Sigmoid colon (tissue), 7 donors: ENCODE results near the gene S1PR4. TPM values are rescaled to one million over a fixed set of nuclear protein-coding genes. Genes with fewer than 3 reads are reported as not detected.
A peak's percentile ranks its signal among the peaks of the same experiment; 100 is the strongest.

Experiments used
- DNase-seq: peaks from one replicate; pipeline ENCODE4 v3.0.0-alpha.2; 2019
- H3K27ac ChIP-seq, 4 donors: fragments of 200-600 bp; sonication (generic); one replicate each; pipeline ENCODE4 v1.5.1; 2016 to 2019; ENCODE audit warnings: mild to moderate bottlenecking in 1 of 4
- H3K27me3 ChIP-seq, 3 donors: fragments of 200-600 bp; sonication (generic); one replicate each; pipeline ENCODE4 v1.5.1; 2019; ENCODE audit warnings: mild to moderate bottlenecking in 1 of 3
- H3K36me3 ChIP-seq, 4 donors: fragments of 200-600 bp; sonication (generic); one replicate each; pipeline ENCODE4 v1.5.1; 2016 to 2019
- H3K4me1 ChIP-seq, 4 donors: fragments of 200-600 bp; sonication (generic); one replicate each; pipeline ENCODE4 v1.5.1; 2017 to 2019
- H3K4me3 ChIP-seq, 4 donors: fragments of 200-600 bp; sonication (generic); one replicate each; pipeline ENCODE4 v1.5.1; 2017 to 2019; ENCODE audit warnings: mild to moderate bottlenecking in 2 of 4, moderate library complexity in 1 of 4
- H3K9me3 ChIP-seq, 4 donors: fragments of 200-600 bp in 3 of 4; sonication (generic) in 3 of 4; one replicate each; pipeline versions ENCODE4 v1.5.1 to v1.6.1; 2013 to 2019
- EP300 ChIP-seq, 4 donors: sonication (generic); formaldehyde crosslinking; IDR thresholded peaks; one replicate each; pipeline ENCODE4 v1.6.1; 2017; ENCODE audit warnings: antibody characterized with exemption in 4 of 4
- POLR2A ChIP-seq, 2 donors: fragments of 450-650 bp; IDR thresholded peaks; one replicate each; pipeline ENCODE4 v1.6.1; 2016; ENCODE audit warnings: antibody characterized with exemption in 2 of 2, mild to moderate bottlenecking in 2 of 2, moderate library complexity in 2 of 2
- POLR2AphosphoS5 ChIP-seq, 4 donors: sonication (generic); formaldehyde crosslinking; IDR thresholded peaks; one replicate each; pipeline ENCODE4 v1.6.1; 2017; ENCODE audit warnings: antibody characterized with exemption in 4 of 4
- WGBS, 2 donors: extraction: QIAGEN DNeasy Blood & Tissue Kit; methylation state at CpG; one replicate each; pipeline ENCODE4 v1.1.7; 2013; 5-methylcytosine and 5-hydroxymethylcytosine counted together
- intact Hi-C: fragments of 100-400 bp; cut with DNase I; formaldehyde crosslinking; loops from one replicate; pipeline ENCODE4 v1.15.1; 2023
- polyA plus RNA-seq, 3 donors: library from polyadenylated mRNA; stranded (reverse); fragments of 200-250 nt; gene quantifications; one replicate each; pipeline ENCODE4 v1.2.3, GENCODE V29; 2013
- total RNA-seq, 4 donors: library from RNA; depleted of rRNA; stranded (reverse); fragments of >200 nt; gene quantifications; one replicate each; pipeline ENCODE4 v1.1.0, GENCODE V29; 2016
- TF ChIP-seq, protein P1 (sequence below), 4 experiments: fragments of 450-650 bp in 3 of 4; fragments of 200-600 bp in 1 of 4; IDR thresholded peaks; one replicate each; pipeline ENCODE4 v1.5.1; 2016 to 2019; ENCODE audit warnings: antibody characterized with exemption in 4 of 4, mild to moderate bottlenecking in 3 of 4, moderate library complexity in 2 of 4
- donor health status: healthy with polysubstance abuse.
- donor health status: Bipolar disorder and iron deficiency.
- donor health status: healthy.

S1PR4 gene, protein sequence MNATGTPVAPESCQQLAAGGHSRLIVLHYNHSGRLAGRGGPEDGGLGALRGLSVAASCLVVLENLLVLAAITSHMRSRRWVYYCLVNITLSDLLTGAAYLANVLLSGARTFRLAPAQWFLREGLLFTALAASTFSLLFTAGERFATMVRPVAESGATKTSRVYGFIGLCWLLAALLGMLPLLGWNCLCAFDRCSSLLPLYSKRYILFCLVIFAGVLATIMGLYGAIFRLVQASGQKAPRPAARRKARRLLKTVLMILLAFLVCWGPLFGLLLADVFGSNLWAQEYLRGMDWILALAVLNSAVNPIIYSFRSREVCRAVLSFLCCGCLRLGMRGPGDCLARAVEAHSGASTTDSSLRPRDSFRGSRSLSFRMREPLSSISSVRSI
- total RNA-seq: 1 to 10 TPM in 1 of 4 donors, under 1 TPM in 2, not detected in 1; 0.33 to 1.9 (median 0.36) TPM
- polyA plus RNA-seq: 10 to 100 TPM in 1 of 3 donors, under 1 TPM in 1, not detected in 1; 0.60 to 24.4 TPM

DNA sequence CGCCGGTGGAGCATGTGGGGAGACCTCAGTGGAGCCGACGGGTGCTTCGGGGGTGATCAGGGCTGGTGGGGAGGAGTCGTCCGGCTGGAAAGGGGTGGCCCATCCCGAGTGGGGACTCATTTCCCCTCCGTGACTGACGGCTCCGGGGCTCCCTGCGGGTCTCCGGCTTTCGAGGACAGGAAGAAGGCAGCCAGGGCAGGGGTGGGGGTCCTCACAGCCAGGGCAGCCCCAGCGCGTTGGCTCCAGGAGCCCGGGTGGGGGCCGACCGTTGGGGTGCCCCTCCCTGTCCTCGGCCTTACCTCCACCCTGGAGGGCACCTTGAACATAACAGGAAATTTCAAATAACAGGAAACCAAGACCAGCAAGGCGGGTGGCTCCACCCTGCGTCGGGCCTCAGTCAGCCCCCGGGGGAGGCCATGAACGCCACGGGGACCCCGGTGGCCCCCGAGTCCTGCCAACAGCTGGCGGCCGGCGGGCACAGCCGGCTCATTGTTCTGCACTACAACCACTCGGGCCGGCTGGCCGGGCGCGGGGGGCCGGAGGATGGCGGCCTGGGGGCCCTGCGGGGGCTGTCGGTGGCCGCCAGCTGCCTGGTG is at the start of gene S1PR4:
S1PR4 (plus strand) TSS at position 393 of the 596 bp plus-strand sequence; CDS start at position 417, 24 bp downstream.
- 44 to 70% methylated on average over 42 of the region's 42 CpGs for WGBS, 2 donors
- Histone ChIP-seq H3K4me3 (peak within 1 kb of the TSS in 1 of 4 donors; percentile 18), H3K36me3 (no peaks in the 10 kb centered on the region), H3K9me3 (no peaks in the 10 kb centered on the region), H3K27ac (peak within 1 kb of the TSS in 1 of 4 donors; percentile 46), H3K4me1 (no peaks in the 10 kb centered on the region), H3K27me3 (no peaks in the 10 kb centered on the region)
- TF ChIP-seq, protein P1, sequence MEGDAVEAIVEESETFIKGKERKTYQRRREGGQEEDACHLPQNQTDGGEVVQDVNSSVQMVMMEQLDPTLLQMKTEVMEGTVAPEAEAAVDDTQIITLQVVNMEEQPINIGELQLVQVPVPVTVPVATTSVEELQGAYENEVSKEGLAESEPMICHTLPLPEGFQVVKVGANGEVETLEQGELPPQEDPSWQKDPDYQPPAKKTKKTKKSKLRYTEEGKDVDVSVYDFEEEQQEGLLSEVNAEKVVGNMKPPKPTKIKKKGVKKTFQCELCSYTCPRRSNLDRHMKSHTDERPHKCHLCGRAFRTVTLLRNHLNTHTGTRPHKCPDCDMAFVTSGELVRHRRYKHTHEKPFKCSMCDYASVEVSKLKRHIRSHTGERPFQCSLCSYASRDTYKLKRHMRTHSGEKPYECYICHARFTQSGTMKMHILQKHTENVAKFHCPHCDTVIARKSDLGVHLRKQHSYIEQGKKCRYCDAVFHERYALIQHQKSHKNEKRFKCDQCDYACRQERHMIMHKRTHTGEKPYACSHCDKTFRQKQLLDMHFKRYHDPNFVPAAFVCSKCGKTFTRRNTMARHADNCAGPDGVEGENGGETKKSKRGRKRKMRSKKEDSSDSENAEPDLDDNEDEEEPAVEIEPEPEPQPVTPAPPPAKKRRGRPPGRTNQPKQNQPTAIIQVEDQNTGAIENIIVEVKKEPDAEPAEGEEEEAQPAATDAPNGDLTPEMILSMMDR (IDR thresholded peaks at IDR 0.05): no peak
- TF ChIP-seq EP300 (IDR thresholded peaks at IDR 0.05): no peak
- TF ChIP-seq POLR2AphosphoS5 (IDR thresholded peaks at IDR 0.05): no peak
- no peak for TF ChIP-seq POLR2A (IDR thresholded peaks at IDR 0.05)
- DNase-seq: no peak
- intact Hi-C loops: no loop called here

DNA sequence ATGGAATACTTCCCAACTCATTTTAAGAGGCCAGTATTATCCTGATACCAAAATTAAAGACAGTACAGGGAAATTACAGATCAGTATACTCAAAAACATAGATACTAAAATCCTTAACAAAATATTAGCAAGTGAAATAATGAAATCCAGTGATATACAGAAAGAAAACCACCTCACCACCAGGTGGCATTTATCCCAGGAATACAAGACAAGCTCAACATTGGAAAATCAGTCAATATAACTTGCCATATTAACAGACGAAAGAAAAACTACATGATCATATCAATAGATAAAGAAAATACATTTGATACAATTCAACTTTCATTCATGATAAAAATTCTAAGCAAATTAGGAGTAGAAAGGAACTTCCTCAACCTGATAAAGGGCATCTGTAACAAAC is 49.5 kb upstream of the S1PR4 start:
- Histone ChIP-seq H3K9me3 (no peaks in the 10 kb centered on the region), H3K27me3 (no peaks in the 10 kb centered on the region), H3K4me3 (no peak overlapping the region), H3K27ac (no peak overlapping the region), H3K4me1 (no peaks in the 10 kb centered on the region), H3K36me3 (no peaks in the 10 kb centered on the region)
- TF ChIP-seq, protein P1 (IDR thresholded peaks at IDR 0.05): peak in 1 of 4 experiments; percentile 4
- TF ChIP-seq EP300 (IDR thresholded peaks at IDR 0.05): no peak
- DNase-seq: no peak
- intact Hi-C loops: no loop called here
- 0 to 14% methylated on average over 1 of the region's 1 CpG for WGBS, 2 donors

DNA sequence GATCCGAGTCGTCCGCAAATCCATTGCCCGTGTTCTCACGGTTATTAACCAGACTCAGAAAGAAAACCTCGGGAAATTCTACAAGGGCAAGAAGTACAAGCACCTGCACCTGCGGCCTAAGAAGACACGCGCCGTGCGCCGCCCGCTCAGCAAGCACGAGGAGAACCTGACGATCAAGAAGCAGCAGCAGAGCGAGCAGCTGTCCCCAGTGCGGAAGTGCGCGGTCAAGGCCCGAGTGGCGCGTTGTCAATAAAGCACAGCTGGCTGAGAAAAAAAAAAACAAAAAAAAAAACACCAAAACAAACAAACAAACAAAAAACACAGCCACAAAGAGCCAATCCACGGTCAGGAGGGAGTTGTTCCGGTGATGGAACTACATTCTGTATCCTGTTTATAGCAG is 47.4 kb upstream of the S1PR4 start:
- intact Hi-C loops: no loop called here
- DNase-seq: no peak
- 87 to 88% methylated on average over 24 of the region's 24 CpGs for WGBS, 2 donors

DNA sequence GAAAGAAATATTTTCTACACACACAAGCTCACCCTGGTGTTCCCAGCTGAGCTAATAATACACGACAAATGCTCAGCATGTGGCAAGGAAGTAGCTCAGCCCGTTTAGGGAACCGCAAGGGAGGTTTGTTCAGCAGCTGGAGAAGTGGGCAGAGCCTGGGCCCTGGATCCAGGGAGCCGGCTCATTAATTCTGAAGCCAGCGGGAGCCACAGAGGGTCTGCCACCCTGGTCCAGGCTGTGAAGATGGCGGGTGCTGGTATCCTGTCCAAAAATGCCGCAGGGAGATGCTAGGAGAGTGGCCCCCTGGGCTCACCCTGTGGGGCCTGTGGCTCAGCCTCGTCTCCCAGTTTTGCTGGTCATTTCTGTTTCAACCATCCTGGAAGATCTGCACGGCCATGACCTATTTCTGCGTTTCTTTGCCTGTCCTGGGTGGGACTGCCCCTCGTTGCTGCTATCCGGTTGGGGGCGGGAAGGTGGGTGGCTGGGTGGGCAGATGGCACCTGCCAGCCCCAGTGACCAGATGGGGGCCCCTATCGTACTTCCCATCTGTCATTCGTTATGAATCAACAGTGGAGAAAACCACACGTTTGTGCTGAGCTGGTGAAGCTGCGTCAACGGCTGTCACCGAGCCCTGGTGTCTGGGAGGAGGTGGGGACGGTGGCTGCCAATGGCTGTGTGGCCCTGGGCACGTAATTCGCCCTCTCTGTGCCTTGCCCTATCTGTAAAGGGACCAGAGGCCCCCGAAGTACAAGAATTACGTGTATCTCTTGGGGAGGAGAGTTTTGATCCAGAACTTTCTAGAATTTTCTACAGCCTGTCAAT is 45.4 kb upstream of the S1PR4 start:
- no peak for DNase-seq
- TF ChIP-seq POLR2A (IDR thresholded peaks at IDR 0.05) (no peak), POLR2AphosphoS5 (IDR thresholded peaks at IDR 0.05) (no peak), EP300 (IDR thresholded peaks at IDR 0.05) (no peak)
- TF ChIP-seq, protein P1 (IDR thresholded peaks at IDR 0.05): no peak
- intact Hi-C loops: no loop called here
- H3K4me1 ChIP-seq: peaks cover 0 to 4% (median 0%) of the 10 kb centered on the region in 4 donors
- peak overlapping the region; percentile 6 to 61 (median 48) for H3K27ac ChIP-seq
- no peaks in the 10 kb centered on the region for H3K27me3 ChIP-seq
- 39 to 56% methylated on average over 24 of the region's 24 CpGs for WGBS, 2 donors
- H3K9me3 ChIP-seq: no peaks in the 10 kb centered on the region
- H3K4me3 ChIP-seq: no peak overlapping the region
- H3K36me3 ChIP-seq: no peaks in the 10 kb centered on the region

More for the DNA sequence above, 47.4 kb upstream of the S1PR4 start:
- Histone ChIP-seq H3K4me1 (no peaks in the 10 kb centered on the region), H3K27ac (no peak overlapping the region), H3K36me3 (no peaks in the 10 kb centered on the region), H3K27me3 (no peaks in the 10 kb centered on the region), H3K4me3 (no peak overlapping the region), H3K9me3 (no peaks in the 10 kb centered on the region)
- TF ChIP-seq EP300 (IDR thresholded peaks at IDR 0.05) (no peak), POLR2AphosphoS5 (IDR thresholded peaks at IDR 0.05) (no peak), POLR2A (IDR thresholded peaks at IDR 0.05) (no peak)
- TF ChIP-seq, protein P1 (IDR thresholded peaks at IDR 0.05): no peak
